SH-SY5Y (cell line): Measurements from ENCODE around the gene FBLN2.

Experiments
- GATA2 ChIP-seq: IDR thresholded peaks from 2 replicates; pipeline ENCODE4 v1.6.1; 2011; ENCODE audit warnings: mild to moderate bottlenecking, low read depth, low read length
- GATA3 ChIP-seq: IDR thresholded peaks from 2 replicates; pipeline ENCODE4 v1.6.1; 2011; ENCODE audit warnings: low read depth, mild to moderate bottlenecking, low read length, moderate library complexity

DNA sequence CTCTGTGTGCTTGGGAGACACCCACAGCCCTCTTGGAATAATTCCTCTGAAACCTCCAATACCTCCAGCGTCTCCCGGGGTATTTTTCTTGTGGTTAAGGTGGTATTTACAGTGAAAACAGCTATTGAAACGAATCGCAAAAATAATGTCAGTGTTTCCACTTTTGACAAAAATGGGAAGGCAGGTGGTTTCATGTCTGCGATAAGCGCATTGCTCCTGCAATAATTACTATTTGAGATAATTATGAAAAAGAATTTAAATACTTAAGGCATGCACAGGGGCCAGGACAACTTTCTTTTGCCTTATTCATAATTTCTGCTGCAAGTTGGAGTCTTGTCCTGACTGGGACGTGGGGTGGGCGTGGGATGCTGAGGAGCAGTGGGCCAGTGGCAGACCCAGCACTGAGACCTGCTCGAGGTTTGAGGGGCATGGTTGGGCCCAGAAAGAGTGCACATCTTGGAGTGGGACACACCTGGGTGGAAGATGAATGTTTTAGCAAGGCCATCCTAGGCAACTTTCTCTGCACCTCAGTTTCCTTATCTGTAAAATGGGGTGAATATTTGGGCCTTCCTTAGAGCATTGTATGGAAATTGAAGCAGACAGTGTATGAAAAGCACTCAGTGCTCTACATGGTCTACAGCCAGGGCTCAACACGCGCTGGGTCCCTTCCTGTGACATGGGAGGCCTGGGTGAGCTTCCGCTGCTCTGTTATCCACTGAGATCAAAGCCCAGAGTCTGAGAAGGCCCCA is 110.5 kb downstream of the FBLN2 start:
- TF ChIP-seq GATA2 (no peak), GATA3 (no peak)
